Neural cell (in vitro differentiated cells): ENCODE data around the gene FAM229A.

Experiments used
- EZH2 ChIP-seq: fragments of 200-600, 300-800 bp; shearing (Covaris generic), sonication (generic); IDR thresholded peaks from 2 replicates; pipeline ENCODE4 v1.6.1; 2014; ENCODE audit warnings: antibody characterized with exemption, low read length, borderline replicate concordance, mild to moderate bottlenecking; ENCODE audit not compliant: insufficient read depth, poor library complexity, severe bottlenecking
- TF ChIP-seq, protein P1 (sequence below): fragments of 450-650 bp; IDR thresholded peaks from 2 replicates; pipeline ENCODE4 v1.5.1; 2014; ENCODE audit warnings: antibody characterized with exemption, mild to moderate bottlenecking, moderate library complexity; ENCODE audit not compliant: poor library complexity, severe bottlenecking
- TF ChIP-seq, protein P2 (sequence below): IDR thresholded peaks from 2 replicates; pipeline ENCODE4 v1.6.1; 2012; ENCODE audit warnings: borderline replicate concordance

DNA sequence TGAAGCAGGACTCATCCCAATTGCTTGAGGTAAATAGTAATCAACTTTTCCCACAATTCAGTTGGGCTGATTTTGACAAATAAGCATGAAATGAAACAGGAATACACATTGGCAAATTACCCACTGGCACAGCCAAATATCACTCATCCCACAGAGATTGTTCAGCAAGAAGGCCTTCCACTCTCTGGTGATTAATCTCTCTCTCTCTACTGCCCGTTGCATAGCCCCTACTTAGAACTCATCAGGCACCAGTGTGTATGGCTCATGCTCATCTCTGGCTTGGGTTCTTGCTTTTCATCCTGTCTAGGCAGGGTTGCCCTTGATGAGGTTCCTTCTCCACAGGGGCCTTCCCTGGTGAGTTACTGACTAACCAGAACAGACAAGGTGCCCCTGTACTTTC is 30.9 kb upstream of the FAM229A start:
- TF ChIP-seq EZH2: no peak
- TF ChIP-seq, protein P1, sequence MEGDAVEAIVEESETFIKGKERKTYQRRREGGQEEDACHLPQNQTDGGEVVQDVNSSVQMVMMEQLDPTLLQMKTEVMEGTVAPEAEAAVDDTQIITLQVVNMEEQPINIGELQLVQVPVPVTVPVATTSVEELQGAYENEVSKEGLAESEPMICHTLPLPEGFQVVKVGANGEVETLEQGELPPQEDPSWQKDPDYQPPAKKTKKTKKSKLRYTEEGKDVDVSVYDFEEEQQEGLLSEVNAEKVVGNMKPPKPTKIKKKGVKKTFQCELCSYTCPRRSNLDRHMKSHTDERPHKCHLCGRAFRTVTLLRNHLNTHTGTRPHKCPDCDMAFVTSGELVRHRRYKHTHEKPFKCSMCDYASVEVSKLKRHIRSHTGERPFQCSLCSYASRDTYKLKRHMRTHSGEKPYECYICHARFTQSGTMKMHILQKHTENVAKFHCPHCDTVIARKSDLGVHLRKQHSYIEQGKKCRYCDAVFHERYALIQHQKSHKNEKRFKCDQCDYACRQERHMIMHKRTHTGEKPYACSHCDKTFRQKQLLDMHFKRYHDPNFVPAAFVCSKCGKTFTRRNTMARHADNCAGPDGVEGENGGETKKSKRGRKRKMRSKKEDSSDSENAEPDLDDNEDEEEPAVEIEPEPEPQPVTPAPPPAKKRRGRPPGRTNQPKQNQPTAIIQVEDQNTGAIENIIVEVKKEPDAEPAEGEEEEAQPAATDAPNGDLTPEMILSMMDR: no peak
- TF ChIP-seq, protein P2, sequence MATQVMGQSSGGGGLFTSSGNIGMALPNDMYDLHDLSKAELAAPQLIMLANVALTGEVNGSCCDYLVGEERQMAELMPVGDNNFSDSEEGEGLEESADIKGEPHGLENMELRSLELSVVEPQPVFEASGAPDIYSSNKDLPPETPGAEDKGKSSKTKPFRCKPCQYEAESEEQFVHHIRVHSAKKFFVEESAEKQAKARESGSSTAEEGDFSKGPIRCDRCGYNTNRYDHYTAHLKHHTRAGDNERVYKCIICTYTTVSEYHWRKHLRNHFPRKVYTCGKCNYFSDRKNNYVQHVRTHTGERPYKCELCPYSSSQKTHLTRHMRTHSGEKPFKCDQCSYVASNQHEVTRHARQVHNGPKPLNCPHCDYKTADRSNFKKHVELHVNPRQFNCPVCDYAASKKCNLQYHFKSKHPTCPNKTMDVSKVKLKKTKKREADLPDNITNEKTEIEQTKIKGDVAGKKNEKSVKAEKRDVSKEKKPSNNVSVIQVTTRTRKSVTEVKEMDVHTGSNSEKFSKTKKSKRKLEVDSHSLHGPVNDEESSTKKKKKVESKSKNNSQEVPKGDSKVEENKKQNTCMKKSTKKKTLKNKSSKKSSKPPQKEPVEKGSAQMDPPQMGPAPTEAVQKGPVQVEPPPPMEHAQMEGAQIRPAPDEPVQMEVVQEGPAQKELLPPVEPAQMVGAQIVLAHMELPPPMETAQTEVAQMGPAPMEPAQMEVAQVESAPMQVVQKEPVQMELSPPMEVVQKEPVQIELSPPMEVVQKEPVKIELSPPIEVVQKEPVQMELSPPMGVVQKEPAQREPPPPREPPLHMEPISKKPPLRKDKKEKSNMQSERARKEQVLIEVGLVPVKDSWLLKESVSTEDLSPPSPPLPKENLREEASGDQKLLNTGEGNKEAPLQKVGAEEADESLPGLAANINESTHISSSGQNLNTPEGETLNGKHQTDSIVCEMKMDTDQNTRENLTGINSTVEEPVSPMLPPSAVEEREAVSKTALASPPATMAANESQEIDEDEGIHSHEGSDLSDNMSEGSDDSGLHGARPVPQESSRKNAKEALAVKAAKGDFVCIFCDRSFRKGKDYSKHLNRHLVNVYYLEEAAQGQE: no peak
